Activated CD4-positive, alpha-beta T cell treated with anti-CD3 and anti-CD28 coated beads, Interleukin-2, amount 10 ng/mL, durations not matched to agents 7 days and 5 days (primary cell): ENCODE data around the gene INF2. TPM values are rescaled to one million over a fixed set of nuclear protein-coding genes. Genes with fewer than 3 reads are reported as not detected.
"Not testable (repeated sequence)": the region's sequence is repeated elsewhere in the genome, so short reads cannot be mapped to it uniquely, and the experiment has no call there.

Experiments
- CTCF ChIA-PET: fragments of 350-600 bp; sonication (Branson Sonifier 250); formaldehyde crosslinking; loops from one replicate; lab custom pipeline; 2021; ENCODE audit warnings: antibody characterized with exemption; lab: Charles Lee
- POLR2A ChIA-PET: fragments of 350-600 bp; sonication (Branson Sonifier 250); formaldehyde crosslinking; loops from one replicate; lab custom pipeline; 2021; ENCODE audit warnings: antibody characterized with exemption; lab: Charles Lee
- DNase-seq: peaks from one replicate; pipeline ENCODE4 v3.0.0-alpha.2; 2020
- H3K27ac Mint-ChIP-seq: one replicate; pipeline ENCODE4 v1.8.0; 2021; ENCODE audit warnings: mild to moderate bottlenecking, moderate library complexity, mixed read lengths
- H3K27me3 Mint-ChIP-seq: one replicate; pipeline ENCODE4 v1.8.0; 2021; ENCODE audit warnings: mixed read lengths
- H3K36me3 Mint-ChIP-seq: one replicate; pipeline ENCODE4 v1.8.0; 2021; ENCODE audit warnings: low read depth, mixed read lengths
- H3K4me1 Mint-ChIP-seq: one replicate; pipeline ENCODE4 v1.8.0; 2021; ENCODE audit warnings: mixed read lengths
- H3K4me3 Mint-ChIP-seq: one replicate; pipeline ENCODE4 v1.8.0; 2021; ENCODE audit warnings: mild to moderate bottlenecking, moderate library complexity, mixed read lengths
- H3K9me3 Mint-ChIP-seq: one replicate; pipeline ENCODE4 v1.8.0; 2021; ENCODE audit warnings: mixed read lengths
- total RNA-seq, 2 experiments: library from RNA; stranded (reverse); gene quantifications; one replicate each; pipeline ENCODE4 v1.2.3, GENCODE V29; 2021

The INF2 gene
- total RNA-seq, 2 experiments from 2014 or later = 163 to 171 TPM

GRCh38 chr14:104746071-104746545 is 56.7 kb downstream of the INF2 start:
- H3K4me1 Mint-ChIP-seq = peaks cover 14% of the 10 kb centered on the region
- H3K36me3 Mint-ChIP-seq = no peaks in the 10 kb centered on the region
- POLR2A ChIA-PET = no interaction called here
- H3K27me3 Mint-ChIP-seq = no peaks in the 10 kb centered on the region
- H3K9me3 Mint-ChIP-seq = no peaks in the 10 kb centered on the region
- no peak overlapping the region for H3K4me3 Mint-ChIP-seq
- CTCF ChIA-PET = interaction anchor here (1.4 kb wide), 1 partner anchor 45 kb away, joined by 3 read pairs; no protein-coding TSS in a partner anchor
- DNase-seq = no peak
- peak overlapping the region; percentile 52 for H3K27ac Mint-ChIP-seq

DNA sequence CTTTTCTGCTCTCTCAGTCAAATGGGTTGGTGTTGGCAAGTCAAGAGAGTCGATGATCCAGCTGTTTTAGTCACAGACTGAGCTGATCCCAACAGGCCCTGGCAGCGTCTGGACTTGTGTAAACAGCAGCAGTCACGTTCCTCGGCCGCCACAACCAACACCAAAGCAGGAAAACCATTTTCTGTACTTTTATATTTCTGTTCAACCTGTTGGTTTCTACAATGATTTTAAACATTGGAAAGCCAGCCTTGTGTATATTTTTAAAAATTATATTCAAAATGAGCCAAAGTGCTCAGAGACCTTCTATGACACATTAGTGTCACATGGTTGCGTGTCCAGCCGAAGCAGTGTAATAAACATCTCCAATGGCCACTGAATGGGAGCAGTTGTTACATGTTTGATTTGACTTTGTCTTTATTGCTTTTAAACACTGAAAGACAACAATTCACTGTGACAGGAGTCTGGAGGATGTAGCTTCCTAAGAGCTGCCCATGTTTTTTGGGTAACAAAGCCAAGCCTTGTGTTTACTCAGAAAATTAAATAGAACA is 57.6 kb downstream of the INF2 start:
- ChIA-PET CTCF (no interaction called here), POLR2A (no interaction called here)
- DNase-seq = no peak
- peaks cover 14% of the 10 kb centered on the region for H3K4me1 Mint-ChIP-seq
- no peaks in the 10 kb centered on the region for H3K36me3 Mint-ChIP-seq
- no peak overlapping the region for H3K4me3 Mint-ChIP-seq
- no peak overlapping the region for H3K27ac Mint-ChIP-seq
- H3K27me3 Mint-ChIP-seq = no peaks in the 10 kb centered on the region
- H3K9me3 Mint-ChIP-seq = no peaks in the 10 kb centered on the region

- Mint-ChIP-seq H3K27ac (no peak overlapping the region), H3K36me3 (peaks cover under 1% of the 10 kb centered on the region), H3K4me1 (peaks cover 17% of the 10 kb centered on the region), H3K27me3 (no peaks in the 10 kb centered on the region), H3K4me3 (no peak overlapping the region), H3K9me3 (no peaks in the 10 kb centered on the region)
- ChIA-PET POLR2A (no interaction called here), CTCF (interaction anchor here (1.6 kb wide), 1 partner anchor 271 kb away, joined by 3 read pairs; no protein-coding TSS in a partner anchor)
- DNase-seq = no peak
These were observed 58.5 kb downstream of the INF2 start for GRCh38 chr14:104747876-104748275.

- Mint-ChIP-seq H3K27ac (no peak overlapping the region), H3K4me1 (peaks cover 24% of the 10 kb centered on the region), H3K9me3 (no peaks in the 10 kb centered on the region), H3K27me3 (no peaks in the 10 kb centered on the region), H3K36me3 (peaks cover 9% of the 10 kb centered on the region), H3K4me3 (no peak overlapping the region)
- ChIA-PET CTCF (interaction anchor here (1.1 to 2.7 kb wide), 4 partner anchors 8 to 270 kb away, joined by 3 to 10 read pairs (median 4); no protein-coding TSS in a partner anchor), POLR2A (no interaction called here)
- DNase-seq = no peak
These were observed 59.8 kb downstream of the INF2 start for GRCh38 chr14:104749111-104749649.

- no peak for DNase-seq
- ChIA-PET CTCF (interaction anchor here (0.8 to 4.0 kb wide), 8 partner anchors 12 to 131 kb away, joined by 3 to 15 read pairs (median 4); no protein-coding TSS in a partner anchor), POLR2A (no interaction called here)
- peaks cover 14% of the 10 kb centered on the region for H3K36me3 Mint-ChIP-seq
- no peak overlapping the region for H3K27ac Mint-ChIP-seq
- no peak overlapping the region for H3K4me3 Mint-ChIP-seq
- H3K4me1 Mint-ChIP-seq = peaks cover 34% of the 10 kb centered on the region
- no peaks in the 10 kb centered on the region for H3K27me3 Mint-ChIP-seq
- H3K9me3 Mint-ChIP-seq = no peaks in the 10 kb centered on the region
These were observed 60.8 kb downstream of the INF2 start for GRCh38 chr14:104750056-104750752.

DNA sequence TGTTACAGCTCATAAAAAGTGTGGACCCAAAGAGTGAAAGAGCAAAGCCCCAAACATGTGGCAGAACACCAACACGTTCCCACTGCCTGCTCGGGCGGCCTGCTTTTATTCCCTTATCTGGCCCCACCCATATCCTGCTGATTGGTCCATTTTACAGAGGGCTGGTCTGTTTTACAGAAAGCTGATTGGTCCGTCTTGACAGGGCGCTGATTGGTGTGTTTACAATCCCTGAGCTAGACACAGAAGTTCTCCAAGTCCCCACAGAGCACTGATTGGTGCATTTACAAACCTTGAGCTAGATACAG is 61.3 kb downstream of the INF2 start:
- peak overlapping the region; percentile 11 for H3K27ac Mint-ChIP-seq
- peaks cover 38% of the 10 kb centered on the region for H3K4me1 Mint-ChIP-seq
- DNase-seq, H3K9me3 Mint-ChIP-seq, POLR2A ChIA-PET, H3K27me3 Mint-ChIP-seq: not testable (repeated sequence)
- H3K36me3 Mint-ChIP-seq = peaks cover 18% of the 10 kb centered on the region
- CTCF ChIA-PET = interaction anchor here (0.7 to 4.0 kb wide), 9 partner anchors 12 to 131 kb away, joined by 3 to 15 read pairs (median 4); no protein-coding TSS in a partner anchor
- peak overlapping the region; percentile 50 for H3K4me3 Mint-ChIP-seq

- H3K4me1 Mint-ChIP-seq = peaks cover 43% of the 10 kb centered on the region
- peak overlapping the region; percentile 85 for H3K4me3 Mint-ChIP-seq
- CTCF ChIA-PET = interaction anchor here (0.7 to 4.0 kb wide), 16 partner anchors 9 to 738 kb away, joined by 3 to 15 read pairs (median 4); partner anchors contain the start of gene ZBTB42
- no peak for DNase-seq
- no peaks in the 10 kb centered on the region for H3K27me3 Mint-ChIP-seq
- H3K27ac Mint-ChIP-seq = peak overlapping the region; percentile 95
- H3K36me3 Mint-ChIP-seq = peaks cover 26% of the 10 kb centered on the region
- H3K9me3 Mint-ChIP-seq = no peaks in the 10 kb centered on the region
- POLR2A ChIA-PET = interaction anchor here (0.6 to 1.1 kb wide), 3 partner anchors 42 to 269 kb away, joined by 3 to 4 read pairs (median 3); partner anchors contain the start of gene CDCA4
These were observed 62.4 kb downstream of the INF2 start for GRCh38 chr14:104751539-104752422.

DNA sequence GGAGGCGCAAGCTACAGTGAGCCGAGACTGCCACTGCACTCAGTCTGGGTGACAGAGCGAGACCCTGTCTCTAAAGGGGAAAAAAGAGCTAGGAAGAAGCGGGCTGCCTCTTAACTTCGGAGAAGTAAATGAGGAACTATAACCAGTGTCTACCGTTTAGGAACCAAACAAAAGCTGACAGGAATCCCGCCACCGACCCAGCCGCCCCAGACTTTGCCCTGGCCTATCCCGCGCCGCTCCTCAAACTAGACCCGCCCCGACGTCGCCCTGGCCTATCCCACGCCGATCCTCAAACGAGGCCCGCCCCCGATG is 63.0 kb downstream of the INF2 start:
- Mint-ChIP-seq H3K4me3 (peak overlapping the region; percentile 85), H3K36me3 (peaks cover 31% of the 10 kb centered on the region), H3K9me3 (no peaks in the 10 kb centered on the region), H3K27me3 (no peaks in the 10 kb centered on the region), H3K27ac (peak overlapping the region; percentile 95), H3K4me1 (peaks cover 49% of the 10 kb centered on the region)
- CTCF ChIA-PET = interaction anchor here (0.5 to 4.0 kb wide), 13 partner anchors 10 to 1556 kb away, joined by 3 to 15 read pairs (median 6); partner anchors contain the start of gene ZBTB42
- no peak for DNase-seq
- POLR2A ChIA-PET = interaction anchor here (0.6 to 1.1 kb wide), 3 partner anchors 42 to 269 kb away, joined by 3 to 4 read pairs (median 3); partner anchors contain the start of gene CDCA4

GRCh38 chr14:104752735-104753527 is 63.5 kb downstream of the INF2 start, which contains the start of gene SIVA1:
TSS of gene SIVA1 (plus strand) at chr14:104753147. CDS start at chr14:104753202, 55 bp downstream.
- H3K36me3 Mint-ChIP-seq = peaks cover 31% of the 10 kb centered on the region
- H3K9me3 Mint-ChIP-seq = no peaks in the 10 kb centered on the region
- H3K27ac Mint-ChIP-seq = peak within 1 kb of the TSS; percentile 95
- H3K4me1 Mint-ChIP-seq = peaks cover 54% of the 10 kb centered on the region
- H3K4me3 Mint-ChIP-seq = peak within 1 kb of the TSS; percentile 85
- CTCF ChIA-PET = interaction anchor here (0.5 to 4.0 kb wide), 15 partner anchors 11 to 1556 kb away, joined by 3 to 15 read pairs (median 6); partner anchors contain the start of gene ZBTB42
- POLR2A ChIA-PET = interaction anchor here (1.0 to 1.1 kb wide), 2 partner anchors 73 to 268 kb away, joined by 3 read pairs; partner anchors contain the start of gene CDCA4
- H3K27me3 Mint-ChIP-seq = no peaks in the 10 kb centered on the region
- DNase-seq = peak; percentile 100

- ChIA-PET POLR2A (no interaction called here), CTCF (interaction anchor here (0.9 to 4.0 kb wide), 11 partner anchors 10 to 1248 kb away, joined by 4 to 15 read pairs (median 6); partner anchors contain the start of gene ZBTB42)
- Mint-ChIP-seq H3K4me1 (peaks cover 57% of the 10 kb centered on the region), H3K4me3 (peak overlapping the region; percentile 85), H3K27ac (peak overlapping the region; percentile 86), H3K36me3 (peaks cover 34% of the 10 kb centered on the region), H3K27me3 (no peaks in the 10 kb centered on the region), H3K9me3 (no peaks in the 10 kb centered on the region)
- DNase-seq = no peak
These were observed 64.3 kb downstream of the INF2 start for GRCh38 chr14:104753528-104754212.
